Measurements from ENCODE around the gene RXRG. TPM values are rescaled to one million over a fixed set of nuclear protein-coding genes. Genes with fewer than 3 reads are reported as not detected.

RXRG gene
- total RNA-seq, 2 donors from 2014 or later = 2.5 to 9.8 TPM

DNA sequence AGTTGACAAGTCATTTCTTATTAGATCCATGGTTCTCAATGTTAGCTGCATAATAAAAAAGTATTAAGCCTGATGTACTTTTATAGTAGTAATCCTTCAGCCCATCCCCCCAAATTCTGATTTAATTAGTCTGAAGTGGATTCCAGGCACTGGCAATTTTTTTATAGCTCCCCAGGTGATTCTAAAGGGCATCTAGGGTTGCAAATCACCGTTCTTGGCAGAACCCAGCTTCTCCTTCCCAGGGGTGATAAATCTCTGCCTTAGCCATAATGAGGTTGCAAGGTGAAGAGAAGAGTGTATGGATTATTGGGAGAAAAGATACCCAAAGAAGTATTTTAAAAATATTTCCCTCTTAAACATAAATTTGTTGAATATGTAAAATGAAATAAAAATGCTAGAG is 43.0 kb upstream of the RXRG start:
- Mint-ChIP-seq H3K4me3 (no peak overlapping the region), H3K27me3 (ENCODE audit: insufficient read depth) (peaks cover 5% of the 10 kb centered on the region), H3K36me3 (ENCODE audit: low read depth) (no peaks in the 10 kb centered on the region), H3K27ac (no peak overlapping the region), H3K4me1 (no peaks in the 10 kb centered on the region), H3K9me3 (no peaks in the 10 kb centered on the region)
- H3K4me3 ChIP-seq (ENCODE audit: low read length) = no peak overlapping the region
- no peak for DNase-seq
- no peak overlapping the region for H3K27ac ChIP-seq (ENCODE audit: low read depth, low read length)
- no peaks in the 10 kb centered on the region for H3K4me1 ChIP-seq (ENCODE audit: control insufficient read depth, insufficient read depth, low read length)
- WGBS, 2 experiments (ENCODE audit: insufficient coverage in 1 of 2, insufficient read length in 1 of 2) = 89% methylated on average over 1 of the region's 1 CpG; no CpG with 5 or more reads in 1 of the 2 experiments
- no peaks in the 10 kb centered on the region for H3K36me3 ChIP-seq (ENCODE audit: control insufficient read depth, insufficient read depth, low read length)
- H3K9me3 ChIP-seq (ENCODE audit: control insufficient read depth, low read length) = no peaks in the 10 kb centered on the region
- peaks cover 8% of the 10 kb centered on the region for H3K27me3 ChIP-seq (ENCODE audit: control insufficient read depth, insufficient read depth, low read length, poor library complexity, severe bottlenecking)
- TF ChIP-seq, protein P1, sequence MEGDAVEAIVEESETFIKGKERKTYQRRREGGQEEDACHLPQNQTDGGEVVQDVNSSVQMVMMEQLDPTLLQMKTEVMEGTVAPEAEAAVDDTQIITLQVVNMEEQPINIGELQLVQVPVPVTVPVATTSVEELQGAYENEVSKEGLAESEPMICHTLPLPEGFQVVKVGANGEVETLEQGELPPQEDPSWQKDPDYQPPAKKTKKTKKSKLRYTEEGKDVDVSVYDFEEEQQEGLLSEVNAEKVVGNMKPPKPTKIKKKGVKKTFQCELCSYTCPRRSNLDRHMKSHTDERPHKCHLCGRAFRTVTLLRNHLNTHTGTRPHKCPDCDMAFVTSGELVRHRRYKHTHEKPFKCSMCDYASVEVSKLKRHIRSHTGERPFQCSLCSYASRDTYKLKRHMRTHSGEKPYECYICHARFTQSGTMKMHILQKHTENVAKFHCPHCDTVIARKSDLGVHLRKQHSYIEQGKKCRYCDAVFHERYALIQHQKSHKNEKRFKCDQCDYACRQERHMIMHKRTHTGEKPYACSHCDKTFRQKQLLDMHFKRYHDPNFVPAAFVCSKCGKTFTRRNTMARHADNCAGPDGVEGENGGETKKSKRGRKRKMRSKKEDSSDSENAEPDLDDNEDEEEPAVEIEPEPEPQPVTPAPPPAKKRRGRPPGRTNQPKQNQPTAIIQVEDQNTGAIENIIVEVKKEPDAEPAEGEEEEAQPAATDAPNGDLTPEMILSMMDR (conservative IDR thresholded peaks at IDR 0.05) = no peak
- no peak overlapping the region for H3K9ac ChIP-seq (ENCODE audit: extremely low read depth, low read length, poor library complexity, severe bottlenecking)

DNA sequence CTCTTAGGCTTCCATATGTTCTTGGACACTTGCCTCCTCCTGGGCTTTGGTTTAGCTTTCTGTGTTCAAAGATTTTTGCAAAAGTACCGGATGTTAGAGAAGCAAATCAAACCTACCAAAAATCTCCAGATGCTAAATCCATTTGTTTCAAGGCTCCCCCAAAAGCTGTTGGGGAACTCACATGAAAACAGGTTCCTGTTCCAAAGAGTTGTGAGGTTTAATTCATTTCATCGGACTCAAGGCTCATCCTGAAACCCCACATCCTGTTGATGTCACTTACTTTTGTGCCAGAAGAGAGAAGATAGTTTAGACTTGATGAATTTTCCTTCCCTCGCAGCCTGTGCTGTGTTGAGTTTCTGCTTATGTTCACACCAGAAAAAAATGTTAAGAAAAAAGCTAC is 41.7 kb upstream of the RXRG start:
- H3K27ac ChIP-seq (ENCODE audit: low read depth, low read length) = no peak overlapping the region
- WGBS, 2 experiments (ENCODE audit: insufficient coverage in 1 of 2, insufficient read length in 1 of 2) = 93 to 100% methylated on average over 1 to 2 of the region's 3 CpGs
- no peak overlapping the region for H3K4me3 Mint-ChIP-seq

DNA sequence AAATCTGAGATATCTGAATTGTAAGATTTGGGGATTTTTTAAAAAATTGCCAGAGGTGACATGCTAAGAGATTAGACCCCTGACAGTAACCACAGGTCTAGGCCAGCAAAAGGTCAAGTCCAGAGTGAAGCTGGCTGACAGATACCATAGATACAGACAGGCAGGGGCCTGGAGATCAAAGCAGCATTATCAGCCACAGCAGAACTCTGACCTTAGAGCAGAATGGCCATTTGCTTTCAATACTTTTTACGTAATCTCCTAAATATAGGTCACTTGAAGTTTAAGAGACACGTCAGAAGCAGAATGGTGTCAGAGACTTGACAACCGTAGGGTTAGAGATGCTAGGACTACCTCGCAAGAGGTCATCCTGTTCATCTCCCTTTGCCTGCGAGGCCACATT is 40.8 kb upstream of the RXRG start:
- no peak overlapping the region for H3K27ac Mint-ChIP-seq
- WGBS, 2 experiments (ENCODE audit: insufficient coverage in 1 of 2, insufficient read length in 1 of 2) = 90 to 91% methylated on average over 4 to 5 of the region's 5 CpGs
- TF ChIP-seq, protein P1 (conservative IDR thresholded peaks at IDR 0.05) = no peak
- H3K27me3 Mint-ChIP-seq (ENCODE audit: insufficient read depth) = peaks cover 6% of the 10 kb centered on the region
- Histone ChIP-seq H3K4me1 (ENCODE audit: control insufficient read depth, insufficient read depth, low read length) (no peaks in the 10 kb centered on the region), H3K27ac (ENCODE audit: low read depth, low read length) (no peak overlapping the region), H3K27me3 (ENCODE audit: control insufficient read depth, insufficient read depth, low read length, poor library complexity, severe bottlenecking) (peaks cover 8% of the 10 kb centered on the region), H3K9ac (ENCODE audit: extremely low read depth, low read length, poor library complexity, severe bottlenecking) (no peak overlapping the region), H3K4me3 (ENCODE audit: low read length) (no peak overlapping the region), H3K9me3 (ENCODE audit: control insufficient read depth, low read length) (no peaks in the 10 kb centered on the region), H3K36me3 (ENCODE audit: control insufficient read depth, insufficient read depth, low read length) (no peaks in the 10 kb centered on the region)
- H3K4me1 Mint-ChIP-seq = no peaks in the 10 kb centered on the region
- H3K4me3 Mint-ChIP-seq = no peak overlapping the region
- no peaks in the 10 kb centered on the region for H3K9me3 Mint-ChIP-seq
- DNase-seq = no peak
- no peaks in the 10 kb centered on the region for H3K36me3 Mint-ChIP-seq (ENCODE audit: low read depth)

More for the DNA sequence above, 41.7 kb upstream of the RXRG start:
- no peak overlapping the region for H3K27ac Mint-ChIP-seq
- no peaks in the 10 kb centered on the region for H3K4me1 Mint-ChIP-seq
- Histone ChIP-seq H3K4me1 (ENCODE audit: control insufficient read depth, insufficient read depth, low read length) (no peaks in the 10 kb centered on the region), H3K9me3 (ENCODE audit: control insufficient read depth, low read length) (no peaks in the 10 kb centered on the region), H3K27me3 (ENCODE audit: control insufficient read depth, insufficient read depth, low read length, poor library complexity, severe bottlenecking) (peaks cover 8% of the 10 kb centered on the region), H3K4me3 (ENCODE audit: low read length) (no peak overlapping the region), H3K9ac (ENCODE audit: extremely low read depth, low read length, poor library complexity, severe bottlenecking) (no peak overlapping the region), H3K36me3 (ENCODE audit: control insufficient read depth, insufficient read depth, low read length) (no peaks in the 10 kb centered on the region)
- TF ChIP-seq, protein P1 (conservative IDR thresholded peaks at IDR 0.05) = no peak
- H3K36me3 Mint-ChIP-seq (ENCODE audit: low read depth) = no peaks in the 10 kb centered on the region
- no peaks in the 10 kb centered on the region for H3K9me3 Mint-ChIP-seq
- H3K27me3 Mint-ChIP-seq (ENCODE audit: insufficient read depth) = peaks cover 6% of the 10 kb centered on the region
- no peak for DNase-seq
